ENCODE measurements around the gene SLC35A3.
A peak's percentile ranks its signal among the peaks of the same experiment; 100 is the strongest.

SLC35A3 gene

GRCh38 chr1:100010804-100011203 is 41.0 kb downstream of the SLC35A3 start:
- Histone ChIP-seq H3K27me3 (ENCODE audit: control insufficient read depth, insufficient read depth, low read length) (no peaks in the 10 kb centered on the region), H3K27ac (no peak overlapping the region), H3K9me3 (ENCODE audit: control insufficient read depth, low read length) (no peaks in the 10 kb centered on the region), H3K4me3 (ENCODE audit: low read depth, low read length) (no peak overlapping the region), H2AFZ (no peak overlapping the region), H3K9ac (no peak overlapping the region), H3K79me2 (no peaks in the 10 kb centered on the region), H3K36me3 (ENCODE audit: control insufficient read depth, insufficient read depth, low read length) (no peaks in the 10 kb centered on the region), H3K4me2 (ENCODE audit: low read length) (peak overlapping the region; percentile 24), H3K4me1 (no peaks in the 10 kb centered on the region)
- TF ChIP-seq CTCF (IDR thresholded peaks at IDR 0.05) = no peak

- Histone ChIP-seq H3K4me1 (no peaks in the 10 kb centered on the region), H3K27ac (no peak overlapping the region), H3K4me3 (ENCODE audit: low read depth, low read length) (no peak overlapping the region), H3K27me3 (ENCODE audit: control insufficient read depth, insufficient read depth, low read length) (no peaks in the 10 kb centered on the region), H2AFZ (no peak overlapping the region), H3K9me3 (ENCODE audit: control insufficient read depth, low read length) (no peaks in the 10 kb centered on the region), H3K36me3 (ENCODE audit: control insufficient read depth, insufficient read depth, low read length) (no peaks in the 10 kb centered on the region), H3K9ac (no peak overlapping the region), H3K4me2 (ENCODE audit: low read length) (no peak overlapping the region), H3K79me2 (no peaks in the 10 kb centered on the region)
- TF ChIP-seq CTCF (IDR thresholded peaks at IDR 0.05) = no peak
These were observed 49.4 kb downstream of the SLC35A3 start for GRCh38 chr1:100019220-100019619.

- H3K9me3 ChIP-seq (ENCODE audit: control insufficient read depth, low read length) = no peaks in the 10 kb centered on the region
- no peak overlapping the region for H3K27ac ChIP-seq
- no peak overlapping the region for H3K4me2 ChIP-seq (ENCODE audit: low read length)
- no peak overlapping the region for H3K9ac ChIP-seq
- no peak overlapping the region for H2AFZ ChIP-seq
- H3K4me1 ChIP-seq = no peaks in the 10 kb centered on the region
- no peak for TF ChIP-seq CTCF (IDR thresholded peaks at IDR 0.05)
- no peaks in the 10 kb centered on the region for H3K79me2 ChIP-seq
- H3K36me3 ChIP-seq (ENCODE audit: control insufficient read depth, insufficient read depth, low read length) = no peaks in the 10 kb centered on the region
- H3K27me3 ChIP-seq (ENCODE audit: control insufficient read depth, insufficient read depth, low read length) = no peaks in the 10 kb centered on the region
- H3K4me3 ChIP-seq (ENCODE audit: low read depth, low read length) = no peak overlapping the region
These were observed 53.7 kb downstream of the SLC35A3 start for GRCh38 chr1:100023482-100023881.

GRCh38 chr1:100027212-100027611 is 57.4 kb downstream of the SLC35A3 start:
- Histone ChIP-seq H3K79me2 (no peaks in the 10 kb centered on the region), H3K4me2 (ENCODE audit: low read length) (no peak overlapping the region), H3K36me3 (ENCODE audit: control insufficient read depth, insufficient read depth, low read length) (no peaks in the 10 kb centered on the region), H3K4me3 (ENCODE audit: low read depth, low read length) (no peak overlapping the region), H3K27ac (no peak overlapping the region), H3K4me1 (no peaks in the 10 kb centered on the region), H2AFZ (no peak overlapping the region), H3K9ac (no peak overlapping the region), H3K9me3 (ENCODE audit: control insufficient read depth, low read length) (no peaks in the 10 kb centered on the region), H3K27me3 (ENCODE audit: control insufficient read depth, insufficient read depth, low read length) (no peaks in the 10 kb centered on the region)
- no peak for TF ChIP-seq CTCF (IDR thresholded peaks at IDR 0.05)

- no peak overlapping the region for H3K4me2 ChIP-seq (ENCODE audit: low read length)
- no peak for TF ChIP-seq CTCF (IDR thresholded peaks at IDR 0.05)
- no peaks in the 10 kb centered on the region for H3K4me1 ChIP-seq
- no peak overlapping the region for H3K27ac ChIP-seq
- no peak overlapping the region for H3K4me3 ChIP-seq (ENCODE audit: low read depth, low read length)
- H3K79me2 ChIP-seq = no peaks in the 10 kb centered on the region
- no peak overlapping the region for H2AFZ ChIP-seq
- H3K9me3 ChIP-seq (ENCODE audit: control insufficient read depth, low read length) = no peaks in the 10 kb centered on the region
- no peaks in the 10 kb centered on the region for H3K36me3 ChIP-seq (ENCODE audit: control insufficient read depth, insufficient read depth, low read length)
- no peaks in the 10 kb centered on the region for H3K27me3 ChIP-seq (ENCODE audit: control insufficient read depth, insufficient read depth, low read length)
- no peak overlapping the region for H3K9ac ChIP-seq
These were observed 59.0 kb downstream of the SLC35A3 start for GRCh38 chr1:100028765-100029164.

Data from parathyroid adenoma (tissue), 2 donors.